ENCODE results near the gene TMEM192. TPM values are rescaled to one million over a fixed set of nuclear protein-coding genes. Genes with fewer than 3 reads are reported as not detected.

TMEM192 gene
- total and polyA plus RNA-seq, 2 donors (not counting 3 experiments of a cell fraction or from before 2014, with no cell fraction given): 11.4 to 13.0 TPM

DNA sequence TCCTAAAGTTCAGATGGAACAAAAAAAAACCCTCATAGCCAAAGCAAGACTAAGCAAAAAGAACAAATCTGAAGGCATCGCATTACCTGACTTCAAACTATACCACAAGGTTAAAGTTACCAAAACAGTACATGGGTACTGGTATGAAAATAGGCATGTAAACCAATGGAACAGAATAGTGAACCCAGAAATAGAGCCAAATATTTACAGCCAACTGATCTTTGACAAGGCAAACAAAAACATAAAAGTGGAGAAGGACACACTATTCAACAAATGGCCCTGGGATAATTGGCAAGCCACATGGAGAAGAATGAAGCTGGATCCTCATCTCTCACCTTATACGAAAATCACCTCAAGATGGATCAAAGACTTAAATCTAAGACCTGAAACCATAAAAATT, 44.2 kb upstream of the TMEM192 start:
- Histone ChIP-seq H3K27ac (ENCODE audit: insufficient read depth, low read depth, low read length) (no peak overlapping the region), H4K20me1 (replicated peaks; ENCODE audit: control insufficient read depth, extremely low read depth, insufficient read depth, low read length) (no peaks in the 10 kb centered on the region), H3K4me3 (replicated peaks in 1 of 3; ENCODE audit: insufficient read depth in 1 of 3, low read depth in 1 of 3, low read length in 3 of 3) (no peak overlapping the region), H3K9ac (replicated peaks; ENCODE audit: extremely low read depth, insufficient read depth, low read length) (no peak overlapping the region), H3K9me3 (replicated peaks; ENCODE audit: control insufficient read depth, insufficient read depth, low read length) (no peaks in the 10 kb centered on the region), H3K79me2 (ENCODE audit: control insufficient read depth, insufficient read depth, low read length) (no peaks in the 10 kb centered on the region), H2AFZ (ENCODE audit: low read depth, low read length) (no peak overlapping the region), H3K4me1 (ENCODE audit: control insufficient read depth, extremely low read depth, insufficient read depth, low read length) (no peaks in the 10 kb centered on the region), H3K36me3 (ENCODE audit: control insufficient read depth in 2 of 2, extremely low read depth in 1 of 2, insufficient read depth in 2 of 2, low read length in 2 of 2) (no peaks in the 10 kb centered on the region), H3K4me2 (ENCODE audit: insufficient read depth, low read length) (no peak overlapping the region), H3K27me3 (ENCODE audit: control insufficient read depth in 2 of 2, insufficient read depth in 2 of 2, low read length in 2 of 2) (peaks cover 0 to 2% of the 10 kb centered on the region in 2 experiments), H3K9me1 (replicated peaks; ENCODE audit: control insufficient read depth, extremely low read depth, insufficient read depth, low read length) (no peaks in the 10 kb centered on the region)
- no TSS peak for BruUV-seq (replicated peaks)
- no peak for DNase-seq (ENCODE audit: low read depth, low spot score)
- no peak for TF ChIP-seq GATA2 (IDR thresholded peaks at IDR 0.05; ENCODE audit: insufficient read depth, insufficient read length, low read depth, low read length)
- TF ChIP-seq POLR2AphosphoS5 (IDR thresholded peaks at IDR 0.05; ENCODE audit: insufficient read depth, low read depth, low read length): no peak
- no peak for TF ChIP-seq FOS (IDR thresholded peaks at IDR 0.05; ENCODE audit: borderline replicate concordance, insufficient read depth, low read length)
- TF ChIP-seq JUN (IDR thresholded peaks at IDR 0.05; ENCODE audit: borderline replicate concordance, insufficient read depth, insufficient read length, low read depth): no peak
- TF ChIP-seq MAX (IDR thresholded peaks at IDR 0.05; ENCODE audit: insufficient read depth, insufficient read length): no peak
- TF ChIP-seq MYC (IDR thresholded peaks at IDR 0.05; ENCODE audit: low read depth, low read length): no peak
- TF ChIP-seq, protein P1, sequence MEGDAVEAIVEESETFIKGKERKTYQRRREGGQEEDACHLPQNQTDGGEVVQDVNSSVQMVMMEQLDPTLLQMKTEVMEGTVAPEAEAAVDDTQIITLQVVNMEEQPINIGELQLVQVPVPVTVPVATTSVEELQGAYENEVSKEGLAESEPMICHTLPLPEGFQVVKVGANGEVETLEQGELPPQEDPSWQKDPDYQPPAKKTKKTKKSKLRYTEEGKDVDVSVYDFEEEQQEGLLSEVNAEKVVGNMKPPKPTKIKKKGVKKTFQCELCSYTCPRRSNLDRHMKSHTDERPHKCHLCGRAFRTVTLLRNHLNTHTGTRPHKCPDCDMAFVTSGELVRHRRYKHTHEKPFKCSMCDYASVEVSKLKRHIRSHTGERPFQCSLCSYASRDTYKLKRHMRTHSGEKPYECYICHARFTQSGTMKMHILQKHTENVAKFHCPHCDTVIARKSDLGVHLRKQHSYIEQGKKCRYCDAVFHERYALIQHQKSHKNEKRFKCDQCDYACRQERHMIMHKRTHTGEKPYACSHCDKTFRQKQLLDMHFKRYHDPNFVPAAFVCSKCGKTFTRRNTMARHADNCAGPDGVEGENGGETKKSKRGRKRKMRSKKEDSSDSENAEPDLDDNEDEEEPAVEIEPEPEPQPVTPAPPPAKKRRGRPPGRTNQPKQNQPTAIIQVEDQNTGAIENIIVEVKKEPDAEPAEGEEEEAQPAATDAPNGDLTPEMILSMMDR (IDR thresholded peaks at IDR 0.05; ENCODE audit: extremely low read depth in 1 of 2, insufficient read depth in 1 of 2, low read depth in 1 of 2, low read length in 2 of 2): no peak
- TF ChIP-seq POLR2A (IDR thresholded peaks at IDR 0.05; ENCODE audit: low read depth, low read length): no peak
- TF ChIP-seq EZH2 (IDR thresholded peaks at IDR 0.05; ENCODE audit: borderline replicate concordance, low read depth, low read length, severe bottlenecking): no peak
- dilution Hi-C loops (cut with MboI; ENCODE audit: extremely low pct_ligation_motif_present, low sequenced_read_pairs) (no loop called here), intact Hi-C loops (cut with micrococcal nuclease) (no loop called here)
- POLR2A ChIA-PET: no interaction called here
- FAIRE-seq: no peak
- CTCF ChIA-PET: no interaction called here
